DOHH2 (cell line): ENCODE data around the gene ABCC9.
"Not testable (repeated sequence)": the region's sequence is repeated elsewhere in the genome, so short reads cannot be mapped to it uniquely, and the experiment has no call there.

Source experiments
- CTCF ChIP-seq: fragments of 200-600 bp; sonication (generic); IDR thresholded peaks from one replicate; pipeline ENCODE4 v1.5.1; 2014; ENCODE audit warnings: antibody characterized with exemption, mild to moderate bottlenecking, low read depth, low read length; ENCODE audit not compliant: poor library complexity, severe bottlenecking
- EZH2phosphoT487 ChIP-seq: fragments of 200-600 bp; sonication (generic); IDR thresholded peaks from 2 replicates; pipeline ENCODE4 v1.6.1; 2017; ENCODE audit warnings: borderline replicate concordance, mild to moderate bottlenecking, antibody characterized with exemption, low read length, moderate library complexity, mixed read lengths

- not testable (repeated sequence) for TF ChIP-seq CTCF, EZH2phosphoT487
Observed at GRCh38 chr12:21794807-21795595, 146.2 kb downstream of the ABCC9 start.
